ENCODE results near the gene LEF1. TPM values are rescaled to one million over a fixed set of nuclear protein-coding genes. Genes with fewer than 3 reads are reported as not detected.
A peak's percentile ranks its signal among the peaks of the same experiment; 100 is the strongest.

The LEF1 gene
- total and polyA plus RNA-seq, 9 of the 15 experiments (the other 6 are each of a cell fraction or from before 2014, with no cell fraction given): 15.1 to 81.1 (median 29.7) TPM

DNA sequence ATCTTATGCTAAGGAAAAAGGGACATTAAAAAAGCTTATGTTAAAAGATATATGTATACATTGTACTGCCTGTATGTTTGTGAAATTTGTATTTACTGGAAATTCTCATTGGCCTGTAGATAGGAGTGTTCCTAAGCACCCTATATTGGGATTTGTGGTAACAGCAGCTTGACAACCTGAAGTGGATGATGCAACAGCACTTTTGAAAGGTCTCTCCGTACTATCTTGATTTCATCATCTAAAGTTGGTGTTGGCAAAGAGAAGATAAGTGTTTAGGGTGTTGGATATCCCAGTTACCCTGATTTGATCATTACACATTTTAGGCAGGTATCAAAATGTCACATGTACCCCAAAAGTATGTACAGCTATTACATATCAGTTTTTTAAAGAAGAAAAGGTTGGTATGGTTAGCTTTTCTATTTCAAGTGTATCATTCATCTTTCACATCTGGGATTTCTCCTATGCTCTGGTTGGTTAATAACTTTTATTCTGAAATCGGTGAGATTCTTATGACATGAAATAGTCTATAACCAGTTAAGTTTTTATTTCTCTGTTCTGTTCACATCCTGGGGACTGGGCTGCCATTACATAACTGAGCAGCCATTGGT is 168.7 kb downstream of the LEF1 start (continued):
- TF ChIP-seq, protein P1, sequence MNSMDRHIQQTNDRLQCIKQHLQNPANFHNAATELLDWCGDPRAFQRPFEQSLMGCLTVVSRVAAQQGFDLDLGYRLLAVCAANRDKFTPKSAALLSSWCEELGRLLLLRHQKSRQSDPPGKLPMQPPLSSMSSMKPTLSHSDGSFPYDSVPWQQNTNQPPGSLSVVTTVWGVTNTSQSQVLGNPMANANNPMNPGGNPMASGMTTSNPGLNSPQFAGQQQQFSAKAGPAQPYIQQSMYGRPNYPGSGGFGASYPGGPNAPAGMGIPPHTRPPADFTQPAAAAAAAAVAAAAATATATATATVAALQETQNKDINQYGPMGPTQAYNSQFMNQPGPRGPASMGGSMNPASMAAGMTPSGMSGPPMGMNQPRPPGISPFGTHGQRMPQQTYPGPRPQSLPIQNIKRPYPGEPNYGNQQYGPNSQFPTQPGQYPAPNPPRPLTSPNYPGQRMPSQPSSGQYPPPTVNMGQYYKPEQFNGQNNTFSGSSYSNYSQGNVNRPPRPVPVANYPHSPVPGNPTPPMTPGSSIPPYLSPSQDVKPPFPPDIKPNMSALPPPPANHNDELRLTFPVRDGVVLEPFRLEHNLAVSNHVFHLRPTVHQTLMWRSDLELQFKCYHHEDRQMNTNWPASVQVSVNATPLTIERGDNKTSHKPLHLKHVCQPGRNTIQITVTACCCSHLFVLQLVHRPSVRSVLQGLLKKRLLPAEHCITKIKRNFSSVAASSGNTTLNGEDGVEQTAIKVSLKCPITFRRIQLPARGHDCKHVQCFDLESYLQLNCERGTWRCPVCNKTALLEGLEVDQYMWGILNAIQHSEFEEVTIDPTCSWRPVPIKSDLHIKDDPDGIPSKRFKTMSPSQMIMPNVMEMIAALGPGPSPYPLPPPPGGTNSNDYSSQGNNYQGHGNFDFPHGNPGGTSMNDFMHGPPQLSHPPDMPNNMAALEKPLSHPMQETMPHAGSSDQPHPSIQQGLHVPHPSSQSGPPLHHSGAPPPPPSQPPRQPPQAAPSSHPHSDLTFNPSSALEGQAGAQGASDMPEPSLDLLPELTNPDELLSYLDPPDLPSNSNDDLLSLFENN (IDR thresholded peaks at IDR 0.05; ENCODE audit: low read depth in 2 of 2, low read length in 2 of 2): no peak
- TF ChIP-seq, protein P2, sequence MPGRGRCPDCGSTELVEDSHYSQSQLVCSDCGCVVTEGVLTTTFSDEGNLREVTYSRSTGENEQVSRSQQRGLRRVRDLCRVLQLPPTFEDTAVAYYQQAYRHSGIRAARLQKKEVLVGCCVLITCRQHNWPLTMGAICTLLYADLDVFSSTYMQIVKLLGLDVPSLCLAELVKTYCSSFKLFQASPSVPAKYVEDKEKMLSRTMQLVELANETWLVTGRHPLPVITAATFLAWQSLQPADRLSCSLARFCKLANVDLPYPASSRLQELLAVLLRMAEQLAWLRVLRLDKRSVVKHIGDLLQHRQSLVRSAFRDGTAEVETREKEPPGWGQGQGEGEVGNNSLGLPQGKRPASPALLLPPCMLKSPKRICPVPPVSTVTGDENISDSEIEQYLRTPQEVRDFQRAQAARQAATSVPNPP (IDR thresholded peaks at IDR 0.05; ENCODE audit: borderline replicate concordance, insufficient read depth, insufficient read length): no peak
- TF ChIP-seq, protein P3, sequence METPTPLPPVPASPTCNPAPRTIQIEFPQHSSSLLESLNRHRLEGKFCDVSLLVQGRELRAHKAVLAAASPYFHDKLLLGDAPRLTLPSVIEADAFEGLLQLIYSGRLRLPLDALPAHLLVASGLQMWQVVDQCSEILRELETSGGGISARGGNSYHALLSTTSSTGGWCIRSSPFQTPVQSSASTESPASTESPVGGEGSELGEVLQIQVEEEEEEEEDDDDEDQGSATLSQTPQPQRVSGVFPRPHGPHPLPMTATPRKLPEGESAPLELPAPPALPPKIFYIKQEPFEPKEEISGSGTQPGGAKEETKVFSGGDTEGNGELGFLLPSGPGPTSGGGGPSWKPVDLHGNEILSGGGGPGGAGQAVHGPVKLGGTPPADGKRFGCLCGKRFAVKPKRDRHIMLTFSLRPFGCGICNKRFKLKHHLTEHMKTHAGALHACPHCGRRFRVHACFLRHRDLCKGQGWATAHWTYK (CRISPR knock-in tag; IDR thresholded peaks at IDR 0.05): no peak
- TF ChIP-seq, protein P4, sequence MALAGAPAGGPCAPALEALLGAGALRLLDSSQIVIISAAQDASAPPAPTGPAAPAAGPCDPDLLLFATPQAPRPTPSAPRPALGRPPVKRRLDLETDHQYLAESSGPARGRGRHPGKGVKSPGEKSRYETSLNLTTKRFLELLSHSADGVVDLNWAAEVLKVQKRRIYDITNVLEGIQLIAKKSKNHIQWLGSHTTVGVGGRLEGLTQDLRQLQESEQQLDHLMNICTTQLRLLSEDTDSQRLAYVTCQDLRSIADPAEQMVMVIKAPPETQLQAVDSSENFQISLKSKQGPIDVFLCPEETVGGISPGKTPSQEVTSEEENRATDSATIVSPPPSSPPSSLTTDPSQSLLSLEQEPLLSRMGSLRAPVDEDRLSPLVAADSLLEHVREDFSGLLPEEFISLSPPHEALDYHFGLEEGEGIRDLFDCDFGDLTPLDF (CRISPR knock-in tag; IDR thresholded peaks at IDR 0.05): no peak
- TF ChIP-seq, protein P5, sequence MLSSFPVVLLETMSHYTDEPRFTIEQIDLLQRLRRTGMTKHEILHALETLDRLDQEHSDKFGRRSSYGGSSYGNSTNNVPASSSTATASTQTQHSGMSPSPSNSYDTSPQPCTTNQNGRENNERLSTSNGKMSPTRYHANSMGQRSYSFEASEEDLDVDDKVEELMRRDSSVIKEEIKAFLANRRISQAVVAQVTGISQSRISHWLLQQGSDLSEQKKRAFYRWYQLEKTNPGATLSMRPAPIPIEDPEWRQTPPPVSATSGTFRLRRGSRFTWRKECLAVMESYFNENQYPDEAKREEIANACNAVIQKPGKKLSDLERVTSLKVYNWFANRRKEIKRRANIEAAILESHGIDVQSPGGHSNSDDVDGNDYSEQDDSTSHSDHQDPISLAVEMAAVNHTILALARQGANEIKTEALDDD (IDR thresholded peaks at IDR 0.05): no peak
- TF ChIP-seq JUN (IDR thresholded peaks at IDR 0.05; ENCODE audit: borderline replicate concordance, low read depth, low read length): peak; percentile 32; the same call in 1 of the 2 replicates
- TF ChIP-seq JUN (CRISPR knock-in tag; IDR thresholded peaks at IDR 0.05; ENCODE audit: borderline replicate concordance): no peak
- peak; percentile 88 for TF ChIP-seq CEBPG (CRISPR knock-in tag; IDR thresholded peaks at IDR 0.05)
- TF ChIP-seq CEBPG (tag; conservative IDR thresholded peaks at IDR 0.05 in 1 of 2, IDR thresholded peaks at IDR 0.05 in 1 of 2): peak; percentile 98 to 99
- TF ChIP-seq SMARCA4 (IDR thresholded peaks at IDR 0.05): peak; percentile 67; the same call in 1 of the 2 replicates
- TF ChIP-seq, protein P6, sequence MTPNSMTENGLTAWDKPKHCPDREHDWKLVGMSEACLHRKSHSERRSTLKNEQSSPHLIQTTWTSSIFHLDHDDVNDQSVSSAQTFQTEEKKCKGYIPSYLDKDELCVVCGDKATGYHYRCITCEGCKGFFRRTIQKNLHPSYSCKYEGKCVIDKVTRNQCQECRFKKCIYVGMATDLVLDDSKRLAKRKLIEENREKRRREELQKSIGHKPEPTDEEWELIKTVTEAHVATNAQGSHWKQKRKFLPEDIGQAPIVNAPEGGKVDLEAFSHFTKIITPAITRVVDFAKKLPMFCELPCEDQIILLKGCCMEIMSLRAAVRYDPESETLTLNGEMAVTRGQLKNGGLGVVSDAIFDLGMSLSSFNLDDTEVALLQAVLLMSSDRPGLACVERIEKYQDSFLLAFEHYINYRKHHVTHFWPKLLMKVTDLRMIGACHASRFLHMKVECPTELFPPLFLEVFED (CRISPR knock-in tag; conservative IDR thresholded peaks at IDR 0.05): no peak
- TF ChIP-seq TBL1XR1 (IDR thresholded peaks at IDR 0.05; ENCODE audit: low read length in 2 of 2): 0 out of 4 replicates have a peak, but pooled peaks of 1 of the 2 experiments have one; percentile 36
- TF ChIP-seq MTA2 (IDR thresholded peaks at IDR 0.05; ENCODE audit: low read depth): no peak
- TF ChIP-seq EP400 (IDR thresholded peaks at IDR 0.05): peak; percentile 51
- no peak; the same call in 1 of the 2 replicates for TF ChIP-seq SMARCE1 (IDR thresholded peaks at IDR 0.05)
- peak; percentile 90 for TF ChIP-seq FOXJ2 (tag; IDR thresholded peaks at IDR 0.05)
- peak; percentile 63 for TF ChIP-seq ZEB2 (IDR thresholded peaks at IDR 0.05)
- no peak for TF ChIP-seq ESRRA (IDR thresholded peaks at IDR 0.05; ENCODE audit: borderline replicate concordance, low read depth)
- TF ChIP-seq NCOA6 (IDR thresholded peaks at IDR 0.05): no peak

Measured in K562 (cell line).